HS-27A (cell line): ENCODE data around the gene CD14.
"Not testable (repeated sequence)": the region's sequence is repeated elsewhere in the genome, so short reads cannot be mapped to it uniquely, and the experiment has no call there.

Source experiments
- DNase-seq: peaks from one replicate; pipeline ENCODE4 v3.0.0-alpha.2; 2012; ENCODE audit warnings: low read depth, missing footprints

CD14 gene

GRCh38 chr5:140633021-140633471 lies at the start of gene CD14:
TSS of gene CD14 (minus strand) at chr5:140633175. CDS start at chr5:140633071, 104 bp downstream.
- DNase-seq: no peak

- no peak for DNase-seq
Measured at GRCh38 chr5:140678993-140679392, 46.0 kb upstream of the CD14 start.

- DNase-seq: no peak
Measured at GRCh38 chr5:140677947-140678346, 45.0 kb upstream of the CD14 start.

- no peak for DNase-seq
Measured at GRCh38 chr5:140674629-140675028, 41.7 kb upstream of the CD14 start.

- no peak for DNase-seq
Measured at GRCh38 chr5:140674211-140674610, 41.2 kb upstream of the CD14 start.

GRCh38 chr5:140673187-140673976 lies 40.4 kb upstream of the CD14 start, which contains the start of gene DND1:
TSS of gene DND1 (minus strand) at chr5:140673576. CDS start at chr5:140673542, 34 bp downstream.
- no peak for DNase-seq

- DNase-seq: no peak
Measured at GRCh38 chr5:140672455-140673186, 39.6 kb upstream of the CD14 start.

GRCh38 chr5:140671472-140672125 lies 38.6 kb upstream of the CD14 start:
- no peak for DNase-seq

- DNase-seq: not testable (repeated sequence)
Measured at GRCh38 chr5:140671035-140671434, 38.1 kb upstream of the CD14 start.

- peak; percentile 54 for DNase-seq
Measured at GRCh38 chr5:140664359-140665119, 31.6 kb upstream of the CD14 start, which contains the start of gene WDR55. TSS of gene WDR55 (plus strand) at chr5:140664904. CDS start at chr5:140664913, 9 bp downstream.

- DNase-seq: no peak
Measured at GRCh38 chr5:140664030-140664358, 31.0 kb upstream of the CD14 start.

GRCh38 chr5:140660371-140660770 lies 27.4 kb upstream of the CD14 start:
- DNase-seq: not testable (repeated sequence)

- no peak for DNase-seq
Measured at GRCh38 chr5:140658870-140659269, 25.9 kb upstream of the CD14 start.

- no peak for DNase-seq
Measured at GRCh38 chr5:140647042-140647419, 14.1 kb upstream of the CD14 start.

GRCh38 chr5:140642718-140643117 lies 9.7 kb upstream of the CD14 start:
- DNase-seq: no peak

GRCh38 chr5:140641716-140642115 lies 8.7 kb upstream of the CD14 start:
- DNase-seq: no peak

GRCh38 chr5:140639148-140639981 lies 6.4 kb upstream of the CD14 start, which contains the start of gene TMCO6:
TSS of gene TMCO6 (plus strand) at chr5:140639451. CDS start at chr5:140639528, 77 bp downstream.
- peak; percentile 51 for DNase-seq

- DNase-seq: not testable (repeated sequence)
Measured at GRCh38 chr5:140638898-140639147, 5.8 kb upstream of the CD14 start.

GRCh38 chr5:140637371-140638100 lies 4.6 kb upstream of the CD14 start:
- no peak for DNase-seq
